NT2/D1 (cell line): ENCODE results near the gene NTSR2.

ENCODE experiments used
- SUZ12 ChIP-seq: IDR thresholded peaks from 2 replicates; pipeline ENCODE4 v1.6.1; 2011; ENCODE audit not compliant: insufficient read length, insufficient read depth; ENCODE audit errors: extremely low read depth
- YY1 ChIP-seq: IDR thresholded peaks from 2 replicates; pipeline ENCODE4 v1.6.1; 2011; ENCODE audit not compliant: insufficient read length, insufficient read depth
- ZNF274 ChIP-seq: IDR thresholded peaks from 2 replicates; pipeline ENCODE4 v1.6.1; 2011; ENCODE audit warnings: mild to moderate bottlenecking, low read depth, low read length

GRCh38 chr2:11624893-11625292 is 45.1 kb downstream of the NTSR2 start:
- TF ChIP-seq YY1 (no peak), SUZ12 (no peak), ZNF274 (no peak)
